Measurements from ENCODE around the gene NMNAT3.

GRCh38 chr3:139610886-139611285 is 66.9 kb downstream of the NMNAT3 start:
- TF ChIP-seq CREB5 (CRISPR knock-in tag; IDR thresholded peaks at IDR 0.05; ENCODE audit: low read depth) = no peak
- TF ChIP-seq PATZ1 (CRISPR knock-in tag; IDR thresholded peaks at IDR 0.05; ENCODE audit: borderline replicate concordance) = no peak
- TF ChIP-seq POU6F1 (CRISPR knock-in tag; IDR thresholded peaks at IDR 0.05; ENCODE audit: borderline replicate concordance, low read depth) = no peak
- no peak for TF ChIP-seq OSR1 (CRISPR knock-in tag; IDR thresholded peaks at IDR 0.05)
- no peak for TF ChIP-seq ARNTL (CRISPR knock-in tag; IDR thresholded peaks at IDR 0.05; ENCODE audit: borderline replicate concordance, low read depth)
- no peak for TF ChIP-seq ZC3H10 (CRISPR knock-in tag; IDR thresholded peaks at IDR 0.05)
- TF ChIP-seq TCF4 (CRISPR knock-in tag; IDR thresholded peaks at IDR 0.05; ENCODE audit: borderline replicate concordance) = no peak
- TF ChIP-seq CSDC2 (CRISPR knock-in tag; IDR thresholded peaks at IDR 0.05) = no peak
- no peak for TF ChIP-seq ZFP30 (CRISPR knock-in tag; IDR thresholded peaks at IDR 0.05)
- no peak for TF ChIP-seq GLIS3 (CRISPR knock-in tag; IDR thresholded peaks at IDR 0.05)
- no peak for TF ChIP-seq BACH2 (CRISPR knock-in tag; IDR thresholded peaks at IDR 0.05; ENCODE audit: borderline replicate concordance)
- TF ChIP-seq ESRRG (CRISPR knock-in tag; IDR thresholded peaks at IDR 0.05) = no peak

Measured in SK-N-SH treated with all-trans-retinoic acid at 6 μM for 48 hours (cell line).